Type B pancreatic cell (in vitro differentiated cells): ENCODE measurements around the gene ANG. TPM values are rescaled to one million over a fixed set of nuclear protein-coding genes. Genes with fewer than 3 reads are reported as not detected.
A peak's percentile ranks its signal among the peaks of the same experiment; 100 is the strongest.

Experiments used
- DNase-seq: peaks from one replicate; pipeline ENCODE4 v3.0.0; 2021; ENCODE audit warnings: mixed read lengths; ENCODE audit not compliant: unreplicated experiment; ENCODE audit errors: extremely low spot score
- H3K27ac Mint-ChIP-seq: 2 replicates; pipeline ENCODE4 v1.8.0; 2021; ENCODE audit warnings: mild to moderate bottlenecking, mixed read lengths
- H3K27me3 Mint-ChIP-seq: 2 replicates; pipeline ENCODE4 v1.8.0; 2021; ENCODE audit warnings: mixed read lengths
- H3K36me3 Mint-ChIP-seq: 2 replicates; pipeline ENCODE4 v1.8.0; 2021; ENCODE audit warnings: mixed read lengths
- H3K4me1 Mint-ChIP-seq: one replicate; pipeline ENCODE4 v1.8.0; 2021; ENCODE audit warnings: mixed read lengths; ENCODE audit not compliant: unreplicated experiment
- H3K4me3 Mint-ChIP-seq: 2 replicates; pipeline ENCODE4 v1.8.0; 2021; ENCODE audit warnings: mild to moderate bottlenecking, mixed read lengths
- H3K9me3 Mint-ChIP-seq: 2 replicates; pipeline ENCODE4 v1.8.0; 2021; ENCODE audit warnings: mixed read lengths
- total RNA-seq: library from RNA; stranded (reverse); gene quantifications from 2 replicates; pipeline ENCODE4 v1.2.1, GENCODE V29; 2021; ENCODE audit warnings: low replicate concordance
- TF ChIP-seq, protein P1 (sequence below): fragments of 200-600 bp; sonication (generic); conservative IDR thresholded peaks from 2 replicates; pipeline ENCODE4 v1.5.0; 2021; ENCODE audit warnings: antibody characterized with exemption, mild to moderate bottlenecking

Gene ANG
- total RNA-seq, 1 donor from 2014 or later: 24.5 TPM

DNA sequence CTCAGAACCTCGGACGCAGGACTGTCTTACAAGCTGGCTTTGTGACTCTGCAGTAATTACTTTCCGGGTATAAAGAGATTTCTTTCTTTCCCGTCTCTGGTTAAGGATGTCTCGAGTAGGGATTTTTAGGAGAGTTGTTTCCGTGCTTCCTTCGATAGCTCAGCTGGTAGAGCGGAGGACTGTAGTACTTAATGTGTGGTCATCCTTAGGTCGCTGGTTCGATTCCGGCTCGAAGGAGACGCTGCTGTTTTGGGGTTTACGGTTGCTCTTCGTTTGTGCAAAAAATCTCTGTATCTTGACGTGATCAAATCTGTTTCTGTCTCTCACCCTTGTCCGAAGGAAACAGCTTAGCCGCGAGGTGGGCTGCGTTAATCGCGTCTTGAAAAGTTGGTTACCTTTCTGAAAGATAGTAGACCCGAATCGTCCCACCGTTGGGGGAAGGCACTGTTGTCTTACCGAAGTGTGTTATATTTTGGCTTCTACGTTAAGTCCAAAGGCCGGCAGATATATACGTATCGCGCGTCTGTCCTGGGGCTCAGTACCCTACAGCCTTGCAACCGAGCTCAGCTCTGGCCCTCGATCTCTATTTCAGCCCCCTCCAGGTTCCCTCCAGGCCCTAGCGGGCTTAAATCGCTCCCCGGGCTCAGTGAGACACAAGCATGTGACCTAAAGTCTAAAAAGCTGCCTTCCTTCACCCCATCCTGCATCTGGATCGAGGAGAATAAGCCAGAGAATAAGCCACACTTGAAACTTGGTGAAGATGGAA, 5.3 kb upstream of the ANG start:
- no peaks in the 10 kb centered on the region for H3K9me3 Mint-ChIP-seq
- H3K27me3 Mint-ChIP-seq: peaks cover 8% of the 10 kb centered on the region
- peaks cover 19% of the 10 kb centered on the region for H3K4me1 Mint-ChIP-seq
- H3K4me3 Mint-ChIP-seq: no peak overlapping the region
- H3K36me3 Mint-ChIP-seq: no peaks in the 10 kb centered on the region
- TF ChIP-seq, protein P1, sequence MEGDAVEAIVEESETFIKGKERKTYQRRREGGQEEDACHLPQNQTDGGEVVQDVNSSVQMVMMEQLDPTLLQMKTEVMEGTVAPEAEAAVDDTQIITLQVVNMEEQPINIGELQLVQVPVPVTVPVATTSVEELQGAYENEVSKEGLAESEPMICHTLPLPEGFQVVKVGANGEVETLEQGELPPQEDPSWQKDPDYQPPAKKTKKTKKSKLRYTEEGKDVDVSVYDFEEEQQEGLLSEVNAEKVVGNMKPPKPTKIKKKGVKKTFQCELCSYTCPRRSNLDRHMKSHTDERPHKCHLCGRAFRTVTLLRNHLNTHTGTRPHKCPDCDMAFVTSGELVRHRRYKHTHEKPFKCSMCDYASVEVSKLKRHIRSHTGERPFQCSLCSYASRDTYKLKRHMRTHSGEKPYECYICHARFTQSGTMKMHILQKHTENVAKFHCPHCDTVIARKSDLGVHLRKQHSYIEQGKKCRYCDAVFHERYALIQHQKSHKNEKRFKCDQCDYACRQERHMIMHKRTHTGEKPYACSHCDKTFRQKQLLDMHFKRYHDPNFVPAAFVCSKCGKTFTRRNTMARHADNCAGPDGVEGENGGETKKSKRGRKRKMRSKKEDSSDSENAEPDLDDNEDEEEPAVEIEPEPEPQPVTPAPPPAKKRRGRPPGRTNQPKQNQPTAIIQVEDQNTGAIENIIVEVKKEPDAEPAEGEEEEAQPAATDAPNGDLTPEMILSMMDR: peak; percentile 15
- peak; percentile 83 for DNase-seq
- no peak overlapping the region for H3K27ac Mint-ChIP-seq

DNA sequence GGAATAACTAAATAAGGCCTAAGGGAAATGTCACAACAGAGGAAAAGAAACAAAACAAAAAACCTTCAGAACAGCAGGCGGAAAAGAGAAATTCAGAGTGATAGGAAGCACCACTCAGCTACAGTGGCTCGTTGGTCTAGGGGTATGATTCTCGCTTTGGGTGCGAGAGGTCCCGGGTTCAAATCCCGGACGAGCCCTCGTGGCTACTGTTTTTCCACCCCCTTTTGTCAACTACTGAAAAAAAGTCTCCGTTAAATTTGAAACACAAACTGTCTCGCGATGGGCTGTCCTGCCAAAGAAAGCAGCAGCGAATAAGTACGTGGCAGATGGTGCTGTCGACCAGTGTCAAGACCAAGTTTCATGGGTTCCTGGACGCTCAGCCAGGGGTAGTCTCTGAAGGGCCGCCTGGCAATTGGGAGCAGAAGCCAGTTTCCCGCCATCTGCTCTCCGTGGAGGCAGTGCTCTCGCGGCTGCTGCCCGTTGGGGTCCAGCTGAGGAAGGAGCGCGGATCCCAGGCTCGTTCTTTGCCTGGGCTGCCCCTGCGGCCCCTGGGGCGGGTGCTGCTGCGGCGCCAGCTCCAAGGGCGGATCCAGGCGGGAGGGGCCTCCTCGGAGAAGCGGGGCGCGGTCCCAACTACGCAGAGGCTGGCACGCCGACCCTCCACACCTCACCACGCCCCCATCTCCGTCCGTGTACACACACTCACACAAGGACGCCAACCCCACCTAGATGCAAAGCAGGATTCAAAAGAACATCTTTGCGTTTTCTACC, 4.5 kb upstream of the ANG start, which contains the start of gene RNASE4:
TSS of gene RNASE4 (plus strand) at position 670 of the 771 bp plus-strand sequence. CDS start 14,812 bp downstream, outside the sequence.
- TF ChIP-seq, protein P1: no peak
- Mint-ChIP-seq H3K27ac (no peak within 1 kb of the TSS), H3K4me1 (peaks cover 19% of the 10 kb centered on the region), H3K36me3 (no peaks in the 10 kb centered on the region), H3K27me3 (peaks cover 8% of the 10 kb centered on the region), H3K4me3 (no peak within 1 kb of the TSS), H3K9me3 (no peaks in the 10 kb centered on the region)
- DNase-seq: peak; percentile 84

DNA sequence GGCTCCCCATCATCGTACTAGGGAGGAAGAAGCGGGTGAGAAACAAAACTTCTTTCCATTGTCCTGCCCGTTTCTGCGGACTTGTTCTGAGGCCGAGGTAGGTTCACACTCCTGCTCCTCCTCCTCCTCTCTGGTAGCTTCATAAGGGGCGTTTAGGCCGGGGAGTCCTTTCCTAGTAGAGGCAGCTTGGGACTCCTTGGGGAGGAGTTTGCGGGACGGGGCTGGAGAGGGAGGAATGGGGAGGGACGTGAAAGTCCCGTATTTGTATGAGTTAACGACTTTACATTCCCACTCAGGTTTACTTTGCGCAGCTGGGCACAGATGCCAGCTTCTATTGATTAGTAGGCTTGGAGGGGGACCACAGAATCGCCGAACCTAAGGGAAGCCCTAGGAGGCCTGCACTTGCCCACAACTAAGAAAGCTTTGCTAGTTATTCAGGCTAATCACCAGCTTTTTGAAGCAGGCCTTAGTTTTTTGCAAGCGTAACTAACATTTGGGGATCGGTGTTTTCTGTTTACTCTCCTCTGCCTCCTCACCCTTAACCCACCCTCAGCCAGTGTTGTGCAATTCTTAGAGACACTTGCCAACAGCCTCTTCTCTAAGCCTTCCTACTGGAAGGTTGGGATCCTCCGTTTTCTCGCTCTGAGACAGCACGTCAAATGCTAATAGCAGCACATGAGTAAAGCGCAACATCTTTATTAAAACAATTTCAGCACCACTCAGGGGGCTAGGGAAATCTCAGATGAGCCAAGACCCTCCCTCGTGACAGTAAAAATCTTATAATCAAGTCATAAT, 3.7 kb upstream of the ANG start:
- peaks cover 8% of the 10 kb centered on the region for H3K27me3 Mint-ChIP-seq
- no peaks in the 10 kb centered on the region for H3K36me3 Mint-ChIP-seq
- no peak overlapping the region for H3K27ac Mint-ChIP-seq
- TF ChIP-seq, protein P1: no peak
- H3K4me1 Mint-ChIP-seq: peaks cover 19% of the 10 kb centered on the region
- no peak for DNase-seq
- no peaks in the 10 kb centered on the region for H3K9me3 Mint-ChIP-seq
- H3K4me3 Mint-ChIP-seq: no peak overlapping the region

DNA sequence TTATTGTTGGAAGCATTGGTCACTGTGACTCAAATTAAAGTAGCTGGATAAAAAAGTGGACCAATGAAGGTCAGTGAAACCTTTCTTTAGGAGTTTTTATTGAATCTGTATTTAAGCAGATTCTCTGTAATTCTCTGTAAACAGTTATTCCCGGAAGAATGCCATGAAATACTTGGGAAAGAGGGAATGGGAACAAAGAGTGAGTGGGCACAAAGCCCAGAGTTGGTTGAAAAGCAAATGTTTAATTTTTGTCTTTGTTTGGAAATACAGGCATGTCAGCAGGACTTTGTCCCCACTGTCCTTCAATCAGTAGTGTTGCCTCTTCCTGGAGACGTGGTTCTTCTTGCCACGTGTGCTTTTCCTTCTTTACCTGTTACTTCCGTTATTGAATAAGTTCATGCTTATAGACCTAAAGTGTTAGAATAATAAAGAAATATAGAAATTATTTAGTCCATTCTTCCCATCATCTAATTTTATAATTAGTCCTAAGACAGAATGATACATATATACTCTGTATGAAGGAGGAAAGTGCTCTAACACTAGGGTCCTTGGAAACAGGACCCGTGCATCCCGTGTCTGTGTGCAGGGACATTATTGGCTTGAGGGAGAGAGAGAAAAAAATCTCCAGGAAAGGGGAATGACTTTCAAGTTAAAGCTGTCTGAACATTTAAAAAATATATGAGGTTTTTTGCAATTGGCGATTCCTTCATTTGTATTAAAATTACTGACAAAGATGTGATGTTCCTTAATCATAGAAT, 2.0 kb upstream of the ANG start:
- Mint-ChIP-seq H3K27me3 (peaks cover 4% of the 10 kb centered on the region), H3K4me1 (peaks cover 14% of the 10 kb centered on the region), H3K4me3 (peak overlapping the region; percentile 76), H3K9me3 (no peaks in the 10 kb centered on the region), H3K27ac (peak overlapping the region; percentile 54), H3K36me3 (peaks cover 5% of the 10 kb centered on the region)
- DNase-seq: no peak
- TF ChIP-seq, protein P1: no peak
